WTC11 (cell line): Measurements from ENCODE around the gene GLB1L2.

Source experiments
- CREM ChIP-seq: sonication (generic); formaldehyde crosslinking; IDR thresholded peaks from 2 replicates; pipeline ENCODE4 v1.8.1; 2022; ENCODE audit warnings: mild to moderate bottlenecking, missing genetic modification reagents, moderate library complexity
- ETV6 ChIP-seq: sonication (generic); formaldehyde crosslinking; IDR thresholded peaks from 2 replicates; pipeline ENCODE4 v1.8.1; 2022; ENCODE audit warnings: mild to moderate bottlenecking, missing genetic modification reagents
- FOXK1 ChIP-seq: sonication (generic); formaldehyde crosslinking; IDR thresholded peaks from 2 replicates; pipeline ENCODE4 v1.8.0; 2022; ENCODE audit warnings: mild to moderate bottlenecking, moderate library complexity, missing genetic modification reagents
- KAT7 ChIP-seq: sonication (generic); formaldehyde crosslinking; IDR thresholded peaks from 2 replicates; pipeline ENCODE4 v1.8.1; 2023; ENCODE audit warnings: missing genetic modification reagents, mild to moderate bottlenecking, borderline replicate concordance
- NR1H2 ChIP-seq: sonication (generic); formaldehyde crosslinking; IDR thresholded peaks from 2 replicates; pipeline ENCODE4 v1.9.0; 2021; ENCODE audit warnings: mild to moderate bottlenecking, moderate library complexity, missing genetic modification reagents
- OVOL2 ChIP-seq: fragments of 250-450 bp; sonication (Bioruptor Pico); IDR thresholded peaks from 2 replicates; pipeline ENCODE4 v1.9.0; 2021; ENCODE audit warnings: mild to moderate bottlenecking, borderline replicate concordance
- SMAD3 ChIP-seq: sonication (generic); formaldehyde crosslinking; IDR thresholded peaks from 2 replicates; pipeline ENCODE4 v1.8.0; 2022; ENCODE audit warnings: missing genetic modification reagents, mild to moderate bottlenecking, borderline replicate concordance
- SP1 ChIP-seq: sonication (generic); formaldehyde crosslinking; conservative IDR thresholded peaks from 2 replicates; pipeline ENCODE4 v1.8.1; 2022; ENCODE audit warnings: missing genetic modification reagents
- TEAD4 ChIP-seq: sonication (generic); formaldehyde crosslinking; IDR thresholded peaks from 2 replicates; pipeline ENCODE4 v1.8.0; 2022; ENCODE audit warnings: mild to moderate bottlenecking, missing genetic modification reagents
- TF ChIP-seq, protein P1 (sequence below): fragments of 200-600 bp; IDR thresholded peaks from 2 replicates; pipeline ENCODE4 v1.8.0; 2022; ENCODE audit warnings: antibody characterized with exemption
- TF ChIP-seq, protein P2 (sequence below): sonication (generic); formaldehyde crosslinking; IDR thresholded peaks from 2 replicates; pipeline ENCODE4 v1.8.0; 2022; ENCODE audit warnings: mild to moderate bottlenecking, missing genetic modification reagents

DNA sequence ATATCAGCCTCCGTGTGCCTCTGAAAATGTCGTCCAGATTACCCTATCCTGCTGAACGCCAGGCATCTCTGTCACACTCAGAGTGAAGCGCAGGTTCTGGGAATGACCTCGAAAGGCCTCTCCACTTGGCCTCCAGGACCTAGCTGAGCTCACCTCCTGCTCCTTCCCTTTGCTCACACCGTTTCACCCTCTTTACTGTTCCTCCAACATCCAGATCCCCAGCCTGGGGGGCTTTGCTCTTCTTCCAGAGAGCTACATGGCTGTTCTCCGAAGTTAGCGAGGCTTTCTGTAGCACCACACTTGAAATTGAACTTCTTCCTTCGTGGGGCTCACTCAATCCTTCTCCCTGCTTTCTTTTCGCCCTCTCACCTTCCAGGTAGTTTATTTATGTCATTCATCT, 27.9 kb downstream of the GLB1L2 start:
- TF ChIP-seq, protein P1, sequence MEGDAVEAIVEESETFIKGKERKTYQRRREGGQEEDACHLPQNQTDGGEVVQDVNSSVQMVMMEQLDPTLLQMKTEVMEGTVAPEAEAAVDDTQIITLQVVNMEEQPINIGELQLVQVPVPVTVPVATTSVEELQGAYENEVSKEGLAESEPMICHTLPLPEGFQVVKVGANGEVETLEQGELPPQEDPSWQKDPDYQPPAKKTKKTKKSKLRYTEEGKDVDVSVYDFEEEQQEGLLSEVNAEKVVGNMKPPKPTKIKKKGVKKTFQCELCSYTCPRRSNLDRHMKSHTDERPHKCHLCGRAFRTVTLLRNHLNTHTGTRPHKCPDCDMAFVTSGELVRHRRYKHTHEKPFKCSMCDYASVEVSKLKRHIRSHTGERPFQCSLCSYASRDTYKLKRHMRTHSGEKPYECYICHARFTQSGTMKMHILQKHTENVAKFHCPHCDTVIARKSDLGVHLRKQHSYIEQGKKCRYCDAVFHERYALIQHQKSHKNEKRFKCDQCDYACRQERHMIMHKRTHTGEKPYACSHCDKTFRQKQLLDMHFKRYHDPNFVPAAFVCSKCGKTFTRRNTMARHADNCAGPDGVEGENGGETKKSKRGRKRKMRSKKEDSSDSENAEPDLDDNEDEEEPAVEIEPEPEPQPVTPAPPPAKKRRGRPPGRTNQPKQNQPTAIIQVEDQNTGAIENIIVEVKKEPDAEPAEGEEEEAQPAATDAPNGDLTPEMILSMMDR = no peak
- TF ChIP-seq SMAD3 (CRISPR knock-in tag) (no peak), NR1H2 (no peak), FOXK1 (CRISPR knock-in tag) (no peak), OVOL2 (CRISPR knock-in tag) (no peak), SP1 (CRISPR knock-in tag) (no peak), CREM (no peak), ETV6 (no peak), TEAD4 (CRISPR knock-in tag) (no peak), KAT7 (CRISPR knock-in tag) (no peak)
- TF ChIP-seq, protein P2, sequence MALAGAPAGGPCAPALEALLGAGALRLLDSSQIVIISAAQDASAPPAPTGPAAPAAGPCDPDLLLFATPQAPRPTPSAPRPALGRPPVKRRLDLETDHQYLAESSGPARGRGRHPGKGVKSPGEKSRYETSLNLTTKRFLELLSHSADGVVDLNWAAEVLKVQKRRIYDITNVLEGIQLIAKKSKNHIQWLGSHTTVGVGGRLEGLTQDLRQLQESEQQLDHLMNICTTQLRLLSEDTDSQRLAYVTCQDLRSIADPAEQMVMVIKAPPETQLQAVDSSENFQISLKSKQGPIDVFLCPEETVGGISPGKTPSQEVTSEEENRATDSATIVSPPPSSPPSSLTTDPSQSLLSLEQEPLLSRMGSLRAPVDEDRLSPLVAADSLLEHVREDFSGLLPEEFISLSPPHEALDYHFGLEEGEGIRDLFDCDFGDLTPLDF (CRISPR knock-in tag) = no peak
